Limb (tissue), 2 donors: ENCODE data around the gene USP28.
A peak's percentile ranks its signal among the peaks of the same experiment; 100 is the strongest.
"Not testable (repeated sequence)": the region's sequence is repeated elsewhere in the genome, so short reads cannot be mapped to it uniquely, and the experiment has no call there.

Experiments
- DNase-seq, 2 donors: peaks; one replicate each; pipeline ENCODE4 v3.0.0-alpha.2; 2016; ENCODE audit errors: extremely low spot score in 2 of 2

Gene USP28

DNA sequence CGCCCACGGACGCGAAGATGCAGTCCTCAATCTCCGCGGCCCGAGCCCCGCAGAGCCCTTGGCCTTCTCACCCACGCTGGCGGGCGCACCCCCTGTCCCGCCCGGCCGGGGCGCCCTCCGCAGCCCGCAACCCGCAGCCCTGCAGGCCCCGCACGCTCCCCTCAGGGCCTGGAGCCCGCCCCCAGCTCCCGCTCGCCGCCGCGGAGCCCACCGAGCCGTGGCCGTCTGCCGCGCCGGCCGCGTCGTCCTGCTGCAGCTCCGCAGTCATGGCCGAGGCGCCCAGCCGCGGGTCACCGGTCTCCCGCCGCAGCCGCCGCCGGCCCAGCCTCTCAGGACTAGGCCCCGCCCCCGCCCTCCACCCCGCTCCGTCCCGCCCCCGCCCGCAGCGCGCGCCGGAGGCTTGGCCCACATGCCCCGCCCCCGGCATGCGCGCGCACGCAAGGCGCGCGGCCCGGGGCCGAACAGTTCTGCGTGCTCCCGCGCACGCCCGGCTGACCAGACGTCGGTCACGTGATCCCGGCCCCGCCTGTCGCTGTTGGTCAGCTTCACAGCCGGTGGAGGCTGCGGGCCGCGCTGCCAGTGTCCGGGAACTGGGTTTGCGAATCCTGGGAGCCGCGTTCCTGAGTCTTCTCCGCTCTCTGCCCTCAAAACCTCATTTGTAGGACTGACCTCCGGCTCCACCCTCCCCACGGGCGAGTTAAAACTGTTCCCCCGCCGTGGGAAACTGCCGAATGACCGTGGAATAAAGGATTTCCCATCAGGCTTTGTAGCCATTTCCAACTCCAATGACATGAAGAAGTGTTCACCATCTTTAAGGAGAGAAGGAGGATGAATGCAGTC is at the start of gene USP28:
TSS of gene USP28 (minus strand) at position 339 of the 840 bp plus-strand sequence. CDS start at position 268, 71 bp downstream.
- peak; percentile 95 to 97 for DNase-seq

DNA sequence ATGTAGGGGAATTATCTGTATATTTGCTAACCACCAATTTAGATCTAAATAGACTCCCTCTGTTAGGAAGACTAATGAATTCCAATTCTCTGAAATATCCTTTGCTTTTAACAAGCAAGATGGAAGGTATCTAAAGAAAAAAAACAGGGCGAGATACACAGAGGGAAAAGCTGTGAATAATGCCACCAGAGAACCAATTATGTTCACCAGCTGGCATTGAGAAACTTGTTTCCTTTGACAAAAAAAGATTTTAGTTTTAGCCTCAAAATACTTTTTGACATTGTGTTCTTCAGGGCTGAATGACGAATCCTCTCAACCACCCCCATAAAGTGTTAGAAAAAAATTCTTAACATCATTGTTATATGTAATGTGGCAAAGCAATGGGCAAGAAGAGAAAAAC is 48.2 kb upstream of the USP28 start:
- DNase-seq, result no peak

DNA sequence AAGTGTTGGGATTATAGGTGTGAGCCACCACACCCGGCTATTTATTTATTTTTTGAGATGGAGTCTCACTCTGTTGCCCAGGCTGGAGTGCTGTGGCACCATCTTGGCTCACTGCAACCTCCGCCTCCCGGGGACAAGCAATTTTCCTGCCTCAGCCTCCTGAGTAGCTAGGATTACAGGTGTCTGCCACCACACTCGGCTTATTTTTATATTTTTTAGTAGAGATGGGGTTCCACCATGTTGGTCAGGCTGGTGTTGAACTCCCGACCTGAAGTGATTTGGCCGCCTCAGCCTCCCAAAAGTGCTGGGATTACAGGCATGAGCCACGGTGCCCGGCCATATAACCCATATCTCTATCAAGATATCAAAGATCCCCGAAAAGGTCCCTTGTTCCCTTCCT is 36.1 kb upstream of the USP28 start:
- DNase-seq, result not testable (repeated sequence)

- DNase-seq, result no peak
Measured at GRCh38 chr11:113908098-113908497, 32.7 kb upstream of the USP28 start.

- DNase-seq, result no peak
Measured at GRCh38 chr11:113907681-113908080, 32.3 kb upstream of the USP28 start.

DNA sequence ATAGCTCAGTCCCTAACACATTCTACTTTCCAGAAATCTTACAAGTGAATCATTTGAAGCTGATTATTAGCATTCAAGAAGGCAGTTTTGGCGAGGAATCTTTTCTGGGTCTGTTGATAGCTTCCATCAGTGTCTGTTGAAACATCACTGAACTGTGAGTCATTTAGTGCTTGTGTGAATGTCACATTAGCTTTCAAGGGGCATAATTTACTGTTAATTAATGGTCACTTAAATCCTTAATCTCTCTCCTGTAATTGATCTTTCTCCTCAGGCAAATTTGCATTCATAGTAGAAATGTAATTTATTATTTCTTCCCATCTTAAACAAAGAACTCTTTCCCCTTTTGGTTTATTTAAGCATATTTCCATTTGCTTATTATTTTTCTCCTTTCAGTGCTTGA is 31.8 kb upstream of the USP28 start:
- no peak for DNase-seq

GRCh38 chr11:113906516-113906915 is 31.1 kb upstream of the USP28 start:
- DNase-seq, result no peak

- DNase-seq, result no peak
Measured at GRCh38 chr11:113906038-113906437, 30.7 kb upstream of the USP28 start.

GRCh38 chr11:113904379-113905101 is 29.2 kb upstream of the USP28 start, which contains the start of gene HTR3B:
TSS of gene HTR3B (plus strand) at chr11:113904796. CDS start at chr11:113904934, 138 bp downstream.
- DNase-seq, result no peak

DNA sequence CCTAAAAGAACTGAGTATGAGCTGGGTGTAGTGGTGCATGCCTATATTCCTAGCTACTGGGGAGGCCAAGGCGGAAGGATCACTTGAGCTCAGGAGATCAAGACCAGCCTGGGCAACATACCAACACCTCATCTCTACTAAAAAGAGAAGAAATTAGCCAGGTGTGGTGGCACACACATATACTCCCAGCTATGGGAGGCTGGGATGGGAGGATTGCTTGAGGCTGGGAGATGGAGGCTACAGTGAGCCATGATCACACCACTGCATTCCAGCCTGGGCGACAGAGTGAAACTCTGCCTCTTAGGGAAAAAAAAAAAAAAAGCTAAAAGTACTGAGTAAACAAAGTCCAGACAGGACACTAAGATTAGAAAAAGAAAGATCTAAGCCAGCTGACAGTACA is 25.8 kb upstream of the USP28 start:
- DNase-seq, result no peak

- DNase-seq, result peak; percentile 45 to 68
Measured at GRCh38 chr11:113896156-113896879, 20.9 kb upstream of the USP28 start.

DNA sequence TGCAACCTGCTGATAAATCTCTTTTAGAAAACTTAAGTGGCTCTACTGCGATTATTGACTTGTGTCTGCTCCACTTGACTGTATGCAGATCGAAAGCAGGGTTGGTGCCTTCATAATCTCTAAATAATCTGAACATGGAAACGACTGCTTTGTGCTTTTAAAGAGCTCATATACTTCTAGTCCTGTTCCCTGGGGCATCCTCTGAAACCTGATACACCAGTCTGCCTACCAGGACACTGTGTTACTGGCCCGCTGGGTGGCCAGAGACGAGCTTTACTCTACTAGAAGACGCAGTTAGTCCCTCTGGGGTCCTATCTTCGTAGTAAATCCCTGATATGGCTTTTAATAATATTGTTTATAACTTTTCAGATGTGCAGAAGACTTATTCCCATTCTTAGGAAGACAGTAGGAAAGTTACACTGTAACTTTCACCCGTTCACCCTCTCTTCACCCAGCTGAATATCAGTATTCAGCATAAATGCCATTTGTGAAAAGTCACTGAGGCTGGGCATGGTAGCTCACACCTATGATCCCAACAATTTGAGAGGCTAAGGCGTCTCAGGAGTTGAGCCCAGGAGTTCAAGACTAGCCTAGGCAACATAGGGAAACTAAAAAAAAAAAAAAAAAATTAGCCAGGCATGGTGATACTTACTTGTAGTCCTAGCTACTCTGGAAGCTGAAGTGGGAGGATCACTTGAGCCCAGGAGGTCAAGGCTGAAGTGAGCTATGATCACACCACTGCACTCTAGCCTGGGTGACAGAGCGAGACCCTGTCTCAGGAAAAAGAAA is 20.2 kb upstream of the USP28 start:
- no peak for DNase-seq

DNA sequence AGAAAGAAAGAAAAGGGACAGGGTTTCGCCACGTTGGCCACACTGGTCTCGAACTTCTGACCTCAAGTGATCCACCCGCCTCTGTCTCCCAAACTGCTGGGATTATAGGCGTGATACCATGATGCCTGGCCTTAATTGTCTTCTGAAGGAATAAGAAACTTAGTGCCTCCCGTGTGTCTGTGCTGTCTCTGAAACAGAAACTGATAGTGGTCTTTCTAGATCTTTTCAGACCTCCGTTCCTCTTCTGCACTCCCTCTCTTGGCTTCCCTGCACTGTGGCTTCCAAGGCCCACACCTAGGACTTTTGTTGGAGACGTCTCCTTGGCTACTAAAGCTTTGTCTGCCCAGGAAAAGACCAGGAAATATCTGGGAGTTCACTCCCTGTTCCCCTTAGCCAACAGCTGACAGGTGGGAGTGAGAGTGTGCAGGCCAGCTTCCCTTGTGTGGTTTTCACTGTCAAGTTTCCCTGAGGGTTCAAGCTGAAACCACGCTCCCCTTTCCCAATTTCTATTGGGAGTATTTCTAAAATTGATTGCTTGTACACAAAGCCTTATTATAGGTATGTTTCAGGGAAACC is 19.1 kb upstream of the USP28 start:
- no peak for DNase-seq

DNA sequence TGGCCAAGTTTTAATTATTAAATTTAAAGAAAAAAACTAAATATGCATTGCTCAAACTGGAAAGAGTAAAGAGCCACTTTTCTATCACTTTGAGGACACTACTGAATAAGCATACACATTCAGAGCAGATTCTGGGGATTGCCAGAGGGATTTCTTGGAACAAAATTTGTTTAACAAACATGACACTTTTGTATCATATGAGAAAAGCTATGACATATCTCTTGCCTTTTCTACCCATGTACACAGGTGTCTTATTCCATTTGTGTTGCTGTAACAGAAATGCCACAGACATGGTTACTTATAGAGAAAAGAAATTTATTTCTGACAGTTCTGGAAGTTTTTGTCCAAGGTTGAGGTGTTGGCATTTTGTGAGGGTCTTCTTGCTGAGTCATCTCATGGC is 13.5 kb upstream of the USP28 start:
- DNase-seq, result no peak

- DNase-seq, result no peak
Measured at GRCh38 chr11:113885897-113886296, 10.5 kb upstream of the USP28 start.

DNA sequence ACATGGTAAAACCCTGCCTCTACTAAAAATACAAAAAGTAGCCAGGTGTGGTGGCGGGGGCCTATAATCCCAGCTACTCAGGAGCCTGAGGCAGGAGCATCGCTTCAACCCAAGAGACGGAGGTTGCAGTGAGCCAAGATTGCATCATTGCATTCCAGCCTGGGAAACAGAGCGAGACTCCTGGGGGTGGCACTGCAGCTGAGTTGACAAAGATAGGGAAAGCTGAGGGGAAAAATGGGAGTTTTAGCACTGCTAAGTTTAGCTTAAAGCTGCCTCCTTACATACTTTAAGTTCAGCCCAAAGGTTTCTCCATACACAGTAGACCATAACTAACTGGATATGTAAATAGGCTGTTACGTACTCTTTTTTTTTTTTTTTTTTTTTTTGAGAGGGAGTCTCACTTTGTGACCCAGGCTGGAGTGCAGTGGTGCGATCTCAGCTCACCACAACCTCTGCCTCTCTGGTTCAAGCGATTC is 9.0 kb upstream of the USP28 start:
- no peak for DNase-seq

GRCh38 chr11:113881856-113882255 is 6.5 kb upstream of the USP28 start:
- DNase-seq, result no peak

GRCh38 chr11:113880971-113881370 is 5.6 kb upstream of the USP28 start:
- DNase-seq, result no peak

GRCh38 chr11:113879446-113879845 is 4.1 kb upstream of the USP28 start:
- DNase-seq, result not testable (repeated sequence)

DNA sequence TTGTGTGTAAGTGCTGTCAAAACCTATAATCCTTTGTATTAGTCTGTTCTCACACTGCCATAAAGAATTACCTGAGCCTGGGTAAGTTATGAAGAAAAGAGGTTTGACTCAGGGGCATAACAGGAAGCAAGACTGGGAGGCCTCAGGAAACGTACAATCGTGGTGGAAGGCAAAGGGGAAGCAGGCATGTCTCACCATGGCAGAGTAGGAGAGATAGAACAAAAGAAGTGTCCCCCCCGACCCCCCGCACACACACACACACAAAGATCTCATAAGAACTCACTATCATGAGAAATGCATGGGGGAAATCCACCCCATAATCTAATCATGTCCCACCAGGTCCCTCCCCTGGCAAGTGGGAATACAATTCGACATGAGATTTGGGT is 2.3 kb upstream of the USP28 start:
- DNase-seq, result no peak
